Stimulated activated CD8-positive, alpha-beta memory T cell treated with anti-CD3 and anti-CD28 coated beads, Interleukin-4, amount 100 ng/mL, for 24 hours (primary cell): ENCODE data around the gene MRM2.

Source experiments
- DNase-seq: peaks from one replicate; pipeline ENCODE4 v3.0.0-alpha.2; 2020; ENCODE audit warnings: low read depth

MRM2 gene

DNA sequence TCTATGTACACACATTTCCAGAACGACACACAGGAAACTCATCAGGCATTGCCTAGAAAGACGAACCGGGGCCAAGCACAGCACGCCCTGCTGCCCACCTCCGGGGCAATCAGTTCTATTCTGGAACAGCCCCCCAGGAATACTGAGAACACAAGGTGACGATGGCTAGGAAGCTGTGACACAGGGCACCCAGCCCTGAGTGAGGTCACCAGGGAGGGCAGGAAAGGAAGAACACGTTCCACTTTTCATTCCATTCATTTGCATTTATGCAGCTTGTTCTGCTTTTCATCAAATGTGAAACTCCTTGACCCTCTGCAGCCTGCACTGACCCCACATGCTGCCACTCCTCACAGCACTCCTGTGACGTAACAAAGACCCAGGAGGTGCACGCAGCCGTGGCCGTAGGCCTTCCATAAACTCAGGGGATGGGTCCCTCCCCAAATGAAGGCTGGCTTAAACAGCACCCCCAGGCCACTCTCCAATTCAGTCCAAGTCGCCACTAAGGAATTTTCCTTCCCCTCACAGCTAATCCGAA is 38.2 kb downstream of the MRM2 start:
- DNase-seq: no peak

DNA sequence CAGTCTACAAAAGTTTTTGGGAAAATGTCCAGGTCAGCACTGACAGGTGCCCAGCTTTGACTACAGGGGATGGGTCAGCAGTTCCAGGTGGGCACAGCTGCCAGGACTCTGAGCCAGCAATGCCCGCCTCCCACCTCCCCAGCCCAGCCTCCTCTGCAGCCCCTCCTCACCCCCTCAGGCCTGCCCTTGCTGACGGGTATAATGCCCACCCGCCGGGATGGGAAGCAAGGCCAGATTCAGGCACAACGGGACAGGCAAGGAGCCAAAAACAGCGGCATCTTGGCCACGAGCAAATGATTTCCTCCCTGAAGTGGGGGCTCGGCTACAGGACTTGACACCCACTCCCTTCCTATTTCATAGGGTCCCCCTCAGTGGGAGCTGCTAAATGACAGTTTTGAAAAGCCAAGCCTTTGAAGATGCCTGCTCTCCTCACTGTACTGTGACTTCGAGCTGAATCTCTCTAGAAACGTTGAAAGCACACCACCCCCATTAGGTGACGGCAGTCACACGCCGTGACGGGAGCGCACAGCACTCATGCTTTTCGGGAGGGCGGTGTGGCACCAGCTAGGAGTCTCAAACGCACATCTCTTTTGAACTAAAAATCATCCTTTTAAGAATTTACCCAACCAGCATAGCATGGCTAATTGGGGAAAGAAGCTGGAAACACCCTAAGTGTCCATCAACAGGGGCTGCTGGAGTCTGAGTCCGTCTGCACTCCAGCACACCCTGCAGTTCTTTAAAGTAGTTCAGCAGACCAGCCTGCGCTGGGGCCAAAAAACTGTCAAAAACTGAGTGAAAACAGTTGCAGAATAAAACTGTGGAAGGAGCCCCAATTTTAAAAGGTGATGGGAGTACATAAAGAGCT is 38.9 kb downstream of the MRM2 start:
- DNase-seq: no peak

DNA sequence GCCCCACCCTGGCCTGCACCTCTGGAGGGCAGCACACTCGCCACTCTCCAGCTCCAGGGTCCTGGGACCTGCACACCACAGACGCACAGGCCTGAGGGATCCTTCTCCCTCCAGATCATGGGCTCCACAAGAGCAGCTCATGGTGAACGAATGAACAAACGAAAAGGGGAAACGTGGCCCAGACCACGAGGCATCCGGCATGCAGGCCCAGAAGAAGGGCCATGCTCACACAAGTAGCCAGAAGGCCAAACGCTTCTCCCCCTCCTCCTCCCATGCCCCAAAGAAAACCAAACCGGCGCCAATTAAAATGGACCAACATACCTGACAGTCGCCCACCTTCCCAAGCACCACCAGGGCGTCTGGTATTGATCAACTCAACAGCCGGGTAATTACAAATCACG is 39.6 kb downstream of the MRM2 start:
- no peak for DNase-seq

DNA sequence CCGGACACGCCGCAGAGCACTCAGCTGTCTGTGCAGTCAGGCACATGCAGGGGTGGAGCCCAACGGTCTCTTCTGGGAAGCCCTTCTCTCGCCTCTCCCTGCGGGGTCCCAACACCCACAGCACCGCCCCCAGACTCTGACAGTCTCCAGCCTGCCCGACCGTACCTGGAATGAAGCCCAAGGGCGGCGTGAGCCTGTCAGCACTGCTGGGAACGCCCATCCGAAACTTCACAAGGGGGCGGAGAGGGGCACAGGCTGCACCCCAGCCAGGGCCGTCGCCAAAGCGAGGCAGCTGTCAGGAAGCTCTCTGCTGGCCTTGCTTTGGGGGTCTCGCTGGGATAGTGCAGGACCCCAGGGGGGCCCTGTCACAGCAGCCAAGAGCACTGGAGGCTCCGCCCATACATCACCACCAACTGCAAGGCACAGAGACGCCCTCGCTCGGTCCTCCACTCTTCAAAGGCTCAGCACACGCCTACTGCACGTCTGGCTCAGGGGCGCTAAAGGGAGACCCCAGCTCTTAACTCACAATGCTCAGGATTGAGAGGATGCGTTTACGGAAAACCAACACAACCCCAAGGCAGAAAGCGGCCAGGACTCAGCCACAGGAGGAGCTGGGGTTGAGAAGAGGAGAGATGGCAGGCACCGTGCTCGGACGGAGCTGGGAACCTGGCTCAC is 40.2 kb downstream of the MRM2 start:
- DNase-seq: no peak

DNA sequence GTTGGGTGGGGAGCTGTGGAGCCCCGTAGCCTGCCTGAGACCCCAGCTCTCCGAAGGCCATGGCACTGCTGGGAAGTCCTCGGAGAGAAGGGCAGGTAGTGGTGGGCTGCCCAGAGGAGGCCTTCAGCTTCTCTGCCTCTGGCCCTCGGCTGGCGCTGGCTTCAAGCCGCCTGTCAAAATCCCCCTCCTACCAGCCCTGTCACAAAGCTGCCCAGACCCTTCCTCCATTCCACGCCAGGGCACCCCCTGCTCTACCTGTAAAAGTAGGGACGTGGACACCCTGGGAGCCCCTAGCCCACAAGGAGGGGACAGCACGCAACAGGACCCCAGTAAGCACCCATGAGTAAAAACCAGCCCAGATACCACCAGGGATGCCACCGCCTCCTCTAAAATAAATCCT is 40.9 kb downstream of the MRM2 start:
- DNase-seq: no peak

GRCh38 chr7:2200584-2200980 is 41.4 kb downstream of the MRM2 start:
- no peak for DNase-seq

GRCh38 chr7:2199956-2200583 is 41.9 kb downstream of the MRM2 start:
- DNase-seq: no peak

GRCh38 chr7:2199528-2199927 is 42.5 kb downstream of the MRM2 start:
- DNase-seq: no peak

DNA sequence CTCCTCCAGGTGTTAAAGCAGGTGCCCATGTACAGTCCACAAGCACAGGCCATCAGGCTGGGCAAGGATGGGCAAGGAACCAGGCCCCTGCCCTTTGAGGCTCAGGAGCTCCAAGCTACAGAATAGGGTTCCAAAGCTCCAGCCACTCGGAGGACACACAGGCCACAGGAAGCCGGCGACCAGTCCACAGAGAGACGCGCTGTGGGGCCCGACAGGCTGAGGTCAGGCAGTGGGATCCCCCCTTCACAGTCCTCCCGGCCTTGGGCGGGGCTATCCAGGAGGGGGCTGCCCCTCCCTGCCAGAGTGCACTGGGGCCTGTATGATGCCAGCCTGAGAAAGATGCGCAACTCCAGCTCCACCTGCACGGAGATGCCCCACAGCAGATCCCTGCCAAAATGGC is 43.2 kb downstream of the MRM2 start:
- DNase-seq: no peak

DNA sequence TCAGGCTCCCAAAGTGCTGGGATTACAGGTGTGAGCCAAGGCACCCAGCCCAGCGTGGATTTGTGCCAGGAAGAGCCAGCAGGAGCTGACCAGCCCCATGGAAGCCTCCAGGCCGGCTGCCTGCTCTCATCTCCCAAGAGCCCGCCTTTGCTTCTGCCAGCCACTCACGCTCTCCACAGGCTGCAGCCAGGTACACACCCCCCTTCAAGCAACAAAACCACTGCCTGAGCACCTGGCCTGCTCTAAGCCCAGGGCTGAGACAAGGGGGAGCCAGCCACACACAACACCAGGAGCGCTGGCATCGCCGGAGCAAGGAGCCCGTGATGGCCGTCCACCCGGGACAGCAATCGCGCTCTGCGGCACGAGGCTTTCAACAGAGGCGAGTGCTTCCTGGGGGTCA is 43.8 kb downstream of the MRM2 start:
- no peak for DNase-seq

DNA sequence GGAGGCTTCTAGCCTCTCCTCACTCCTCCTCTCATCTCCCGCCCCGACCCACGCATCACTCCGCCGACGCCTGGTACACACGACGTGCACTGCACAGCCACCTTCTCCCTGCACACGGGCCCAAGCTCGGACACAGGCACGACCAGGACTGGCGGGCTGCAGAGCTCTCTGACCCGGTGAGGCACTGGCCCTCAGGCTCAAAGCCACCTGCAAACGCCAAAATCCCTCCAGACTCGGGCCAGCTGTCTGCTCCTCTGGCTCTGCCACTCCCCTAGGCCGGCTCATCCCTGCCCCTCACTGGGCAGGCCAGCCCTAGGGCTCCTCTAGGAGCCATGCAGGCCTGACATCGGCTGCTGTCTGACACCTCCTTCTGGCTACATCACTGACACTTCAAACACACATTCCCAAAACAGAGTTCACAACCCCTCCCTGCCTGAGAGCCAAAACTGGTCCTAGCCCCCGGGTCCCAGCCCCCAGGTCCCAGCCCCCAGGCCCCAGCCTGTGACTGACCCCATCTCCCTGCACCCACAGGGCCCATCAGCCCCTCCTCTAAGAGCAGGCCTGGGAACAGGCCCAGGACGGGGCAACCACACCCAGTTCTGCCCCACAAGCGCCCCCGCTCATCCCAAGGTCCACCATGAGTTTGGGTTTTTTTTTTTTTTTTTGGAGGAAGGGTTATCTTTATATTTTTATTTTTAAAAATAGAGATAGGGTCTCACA is 44.4 kb downstream of the MRM2 start:
- no peak for DNase-seq

DNA sequence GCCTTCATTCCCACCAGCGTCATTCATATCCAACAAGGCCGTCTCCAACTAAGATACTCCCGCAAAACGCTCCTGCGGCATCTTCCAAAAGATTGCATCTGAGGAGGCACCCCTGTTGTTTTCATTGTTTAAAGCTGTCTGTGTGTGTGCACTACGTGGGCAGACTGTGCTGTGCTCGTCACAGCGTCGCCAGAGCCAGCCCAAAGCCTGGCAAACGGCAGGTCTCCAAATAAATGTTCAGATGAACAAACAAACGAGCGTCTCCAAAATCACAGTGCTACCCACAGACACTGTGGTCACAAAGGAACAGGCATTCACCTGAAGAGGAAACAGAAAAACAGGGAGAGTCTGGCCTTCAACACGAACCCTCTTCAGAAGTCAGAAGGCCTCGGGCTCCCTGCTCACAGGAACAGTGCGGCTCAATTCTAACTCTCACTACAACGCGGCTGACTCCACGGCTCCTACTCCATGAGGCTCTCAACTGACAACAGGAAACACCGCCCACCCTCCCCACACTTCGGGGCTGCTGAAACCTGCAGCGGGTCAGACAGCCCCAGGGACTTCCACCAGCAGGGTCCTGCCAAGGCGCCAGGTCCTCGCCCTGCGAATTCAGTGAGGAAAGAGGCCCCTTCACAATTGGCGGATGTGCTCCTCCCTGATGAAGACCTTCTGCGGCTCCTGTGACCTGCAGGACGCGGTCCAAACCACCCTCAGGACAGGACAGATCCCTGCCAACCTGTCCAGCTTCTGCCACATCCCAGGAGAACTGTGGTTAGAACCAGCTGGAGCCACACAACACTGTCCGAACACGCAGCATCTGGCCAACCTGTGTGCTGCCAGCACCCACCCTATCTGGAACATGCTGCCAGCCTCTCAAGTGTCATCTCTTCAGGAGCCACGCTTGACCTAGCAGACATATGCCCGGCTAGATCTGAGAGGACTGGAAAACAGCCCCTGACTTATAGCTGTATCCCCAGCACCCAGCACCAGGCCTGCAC is 45.3 kb downstream of the MRM2 start:
- DNase-seq: no peak

DNA sequence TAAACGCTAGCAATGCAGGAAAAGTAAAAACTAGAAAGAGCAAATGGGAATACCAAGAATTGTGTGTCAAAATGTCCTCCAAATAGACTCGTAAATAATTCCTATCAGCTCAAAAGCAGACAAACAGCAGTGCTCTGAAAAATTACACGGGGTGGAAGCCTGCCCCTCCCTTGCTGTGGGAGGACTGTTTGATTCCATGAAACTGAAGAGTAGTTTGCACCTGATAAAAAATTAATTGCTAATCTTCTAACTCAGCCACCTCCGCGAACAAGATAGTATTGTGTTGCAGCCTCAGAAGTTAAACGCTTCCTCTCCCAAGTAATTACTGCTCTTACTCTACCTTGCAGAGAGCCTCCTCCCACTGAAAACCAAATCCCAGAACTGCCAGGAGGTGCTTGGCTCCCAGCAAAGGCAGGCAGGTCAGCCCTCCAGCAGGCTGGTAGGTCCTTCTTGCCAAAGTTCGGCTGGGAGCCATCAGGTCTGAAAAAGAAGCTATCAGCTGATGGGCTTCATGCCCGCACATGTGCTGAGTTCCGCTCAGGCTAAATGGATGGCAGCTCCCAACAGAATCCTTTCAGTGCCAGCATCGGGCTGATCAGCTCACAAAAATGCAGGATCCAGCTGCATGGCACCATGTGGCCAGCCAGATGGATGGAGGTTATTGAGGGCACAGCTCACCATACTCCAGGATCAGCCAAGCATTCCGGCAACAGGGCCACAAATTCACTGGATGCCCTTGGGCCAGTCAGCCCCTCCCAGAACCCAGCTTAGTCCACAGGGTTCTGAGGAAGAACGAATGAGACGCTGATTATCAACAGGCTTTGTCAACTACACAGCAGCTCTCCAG is 46.4 kb downstream of the MRM2 start:
- no peak for DNase-seq

DNA sequence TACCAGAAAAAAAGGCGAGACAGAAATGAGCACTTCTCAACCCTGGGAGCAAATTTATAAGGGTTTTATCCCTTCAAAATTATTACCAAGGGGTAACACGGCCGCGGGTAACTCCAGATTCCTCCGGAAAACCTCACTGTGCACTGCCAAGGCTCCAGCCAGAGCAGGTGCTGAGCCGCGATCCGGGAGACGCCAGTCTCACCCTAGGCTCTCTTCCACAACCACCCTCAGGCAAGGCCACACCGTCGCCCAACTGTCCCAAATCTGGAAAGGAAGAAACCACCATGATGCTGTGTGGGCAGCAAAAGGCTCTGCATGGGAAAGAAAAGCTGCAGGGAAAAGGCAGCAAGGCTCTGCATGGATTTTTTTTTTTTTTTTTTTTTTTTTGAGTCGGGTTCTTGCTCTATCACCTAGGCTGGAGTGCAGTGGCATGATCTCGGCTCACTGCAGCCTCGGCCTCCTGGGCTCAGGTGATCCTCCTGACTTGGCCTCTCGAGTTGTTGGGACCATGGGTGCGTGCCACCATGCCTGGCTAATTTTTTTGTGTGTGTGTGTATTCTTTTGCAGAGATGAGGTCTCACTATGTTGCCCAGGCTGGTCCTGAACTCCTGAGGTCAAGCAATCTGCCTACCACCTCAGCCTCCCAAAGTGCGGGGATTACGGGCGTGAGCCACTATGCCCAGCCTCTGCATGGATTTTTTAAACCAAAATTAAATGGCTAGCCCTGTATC is 48.3 kb downstream of the MRM2 start:
- no peak for DNase-seq

- no peak for DNase-seq
These were observed 49.0 kb downstream of the MRM2 start for GRCh38 chr7:2192831-2193534.

DNA sequence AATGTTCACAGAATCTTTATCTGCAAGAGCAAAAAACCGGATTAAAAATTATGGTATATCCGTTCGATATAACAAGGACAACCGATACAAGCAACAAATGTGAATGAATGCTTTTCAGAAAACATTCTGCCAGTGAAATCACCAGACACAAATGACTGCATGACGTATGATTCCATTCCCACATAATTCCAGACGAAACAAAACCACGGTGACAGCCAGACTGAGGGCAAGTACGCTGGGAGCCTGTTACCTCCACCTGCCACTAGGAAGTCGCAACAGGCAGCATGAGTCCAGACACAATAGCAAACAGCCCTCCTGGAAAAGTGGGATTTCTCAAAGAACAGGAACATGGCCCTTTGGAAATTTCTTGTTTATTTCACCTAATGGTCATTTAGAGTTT is 51.0 kb downstream of the MRM2 start:
- DNase-seq: no peak

- no peak for DNase-seq
These were observed 51.5 kb downstream of the MRM2 start for GRCh38 chr7:2190531-2190930.

DNA sequence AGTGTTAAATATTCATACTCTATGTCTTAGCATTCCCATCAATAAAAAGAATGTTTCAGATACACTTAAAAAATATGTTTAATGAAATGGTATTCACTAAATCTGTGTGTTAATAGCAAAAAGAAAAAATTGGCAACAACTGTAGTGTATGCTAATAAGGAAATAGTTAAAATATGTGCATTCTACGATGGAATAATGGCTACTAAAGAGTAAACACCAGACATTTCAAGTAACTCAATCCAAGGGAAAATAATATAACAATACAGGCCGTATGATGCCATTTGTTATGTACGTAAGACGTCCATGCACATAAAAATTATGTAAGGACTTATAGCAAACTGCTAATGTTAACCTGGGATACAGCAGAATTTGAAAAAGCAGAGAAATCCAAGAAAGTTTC is 55.8 kb downstream of the MRM2 start:
- no peak for DNase-seq

DNA sequence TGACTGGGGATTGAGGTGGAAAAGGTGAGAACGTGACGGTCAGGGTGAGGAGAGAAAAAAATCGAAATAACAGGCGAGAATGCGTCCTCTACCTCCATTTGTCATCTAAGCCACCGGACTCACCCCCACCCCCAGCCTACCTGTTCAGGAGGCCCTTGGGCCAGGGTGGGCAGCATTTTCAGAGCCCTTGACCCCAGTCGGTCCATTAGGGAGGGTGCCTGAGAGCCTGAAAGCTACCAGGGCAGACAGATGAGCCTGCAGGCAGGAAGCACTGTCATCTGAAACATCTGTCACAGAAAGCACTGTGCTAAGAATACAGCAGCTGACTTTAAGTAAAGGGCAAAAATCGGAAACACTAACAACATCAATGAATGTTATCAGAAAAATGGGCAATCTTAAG is 56.3 kb downstream of the MRM2 start:
- no peak for DNase-seq
